Measurements from ENCODE around the gene MAGI1. TPM values are rescaled to one million over a fixed set of nuclear protein-coding genes. Genes with fewer than 3 reads are reported as not detected.

The MAGI1 gene
- total RNA-seq, 1 experiment from 2014 or later = 58.2 TPM

DNA sequence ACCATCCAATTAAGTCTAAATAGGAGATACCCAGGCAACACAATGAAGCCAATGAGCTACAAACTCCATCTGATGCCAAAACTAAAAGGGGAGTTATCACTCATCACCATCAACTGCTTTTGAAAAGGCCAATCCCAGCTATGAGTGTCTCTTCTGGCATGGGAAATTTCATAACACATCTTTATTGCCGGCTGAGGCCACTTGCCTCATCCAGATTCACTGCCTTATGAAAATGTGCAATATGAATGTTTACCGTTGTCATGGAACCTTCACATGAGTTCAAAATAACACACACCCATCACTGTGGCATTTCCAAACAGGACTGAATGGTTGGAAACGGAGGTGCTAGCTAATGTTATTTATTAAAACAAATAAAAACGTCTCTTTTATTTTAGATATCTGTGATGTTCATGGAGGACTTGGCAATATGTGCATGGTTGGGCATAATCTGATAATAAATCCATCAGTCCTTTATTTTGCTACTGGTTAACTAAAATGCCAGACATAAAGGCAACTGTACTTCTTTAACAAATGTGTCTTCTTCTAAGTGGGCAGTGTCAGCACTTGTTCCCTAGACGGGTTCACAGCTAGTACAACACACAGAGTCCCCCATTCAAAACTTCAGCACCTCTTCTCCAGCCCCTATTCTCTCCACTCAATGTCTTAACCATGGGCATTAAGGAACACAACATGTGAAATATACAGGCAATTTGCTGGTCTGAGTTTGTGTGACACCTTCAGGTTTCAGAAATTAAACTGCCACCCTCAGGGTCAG, 143.9 kb downstream of the MAGI1 start (continued):
- TF ChIP-seq ARID4B (CRISPR knock-in tag; IDR thresholded peaks at IDR 0.05; ENCODE audit: borderline replicate concordance) (no peak), SP1 (CRISPR knock-in tag; conservative IDR thresholded peaks at IDR 0.05) (no peak), TEAD1 (CRISPR knock-in tag; IDR thresholded peaks at IDR 0.05) (no peak), E2F1 (CRISPR knock-in tag; IDR thresholded peaks at IDR 0.05) (no peak), NR2C2 (CRISPR knock-in tag; IDR thresholded peaks at IDR 0.05) (no peak), ZNF138 (CRISPR knock-in tag; conservative IDR thresholded peaks at IDR 0.05) (no peak)

DNA sequence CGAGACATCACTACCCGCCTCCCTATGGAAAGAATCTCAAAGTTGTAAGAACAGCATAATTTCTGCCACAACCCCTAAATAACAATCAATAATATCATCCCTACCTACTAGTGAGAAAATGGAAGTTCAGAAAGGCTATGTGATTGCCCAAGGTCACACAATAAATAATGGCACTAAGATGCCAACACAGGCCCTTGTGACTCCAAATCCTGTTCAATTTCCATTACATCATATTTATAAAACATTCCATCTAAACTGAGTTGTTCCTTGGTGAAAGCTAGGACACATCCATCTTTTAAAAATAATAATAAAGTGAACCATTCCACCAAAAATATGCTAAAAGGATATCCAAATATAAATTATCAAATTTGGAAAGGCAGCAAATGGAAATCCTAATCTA, 144.6 kb downstream of the MAGI1 start:
- H3K27ac Mint-ChIP-seq = no peak overlapping the region
- no peaks in the 10 kb centered on the region for H3K36me3 Mint-ChIP-seq
- H3K4me3 Mint-ChIP-seq = no peak overlapping the region
- TF ChIP-seq TP53 (CRISPR knock-in tag; IDR thresholded peaks at IDR 0.05) (no peak), PRRX2 (CRISPR knock-in tag; IDR thresholded peaks at IDR 0.05) (no peak)
- TF ChIP-seq, protein P1, sequence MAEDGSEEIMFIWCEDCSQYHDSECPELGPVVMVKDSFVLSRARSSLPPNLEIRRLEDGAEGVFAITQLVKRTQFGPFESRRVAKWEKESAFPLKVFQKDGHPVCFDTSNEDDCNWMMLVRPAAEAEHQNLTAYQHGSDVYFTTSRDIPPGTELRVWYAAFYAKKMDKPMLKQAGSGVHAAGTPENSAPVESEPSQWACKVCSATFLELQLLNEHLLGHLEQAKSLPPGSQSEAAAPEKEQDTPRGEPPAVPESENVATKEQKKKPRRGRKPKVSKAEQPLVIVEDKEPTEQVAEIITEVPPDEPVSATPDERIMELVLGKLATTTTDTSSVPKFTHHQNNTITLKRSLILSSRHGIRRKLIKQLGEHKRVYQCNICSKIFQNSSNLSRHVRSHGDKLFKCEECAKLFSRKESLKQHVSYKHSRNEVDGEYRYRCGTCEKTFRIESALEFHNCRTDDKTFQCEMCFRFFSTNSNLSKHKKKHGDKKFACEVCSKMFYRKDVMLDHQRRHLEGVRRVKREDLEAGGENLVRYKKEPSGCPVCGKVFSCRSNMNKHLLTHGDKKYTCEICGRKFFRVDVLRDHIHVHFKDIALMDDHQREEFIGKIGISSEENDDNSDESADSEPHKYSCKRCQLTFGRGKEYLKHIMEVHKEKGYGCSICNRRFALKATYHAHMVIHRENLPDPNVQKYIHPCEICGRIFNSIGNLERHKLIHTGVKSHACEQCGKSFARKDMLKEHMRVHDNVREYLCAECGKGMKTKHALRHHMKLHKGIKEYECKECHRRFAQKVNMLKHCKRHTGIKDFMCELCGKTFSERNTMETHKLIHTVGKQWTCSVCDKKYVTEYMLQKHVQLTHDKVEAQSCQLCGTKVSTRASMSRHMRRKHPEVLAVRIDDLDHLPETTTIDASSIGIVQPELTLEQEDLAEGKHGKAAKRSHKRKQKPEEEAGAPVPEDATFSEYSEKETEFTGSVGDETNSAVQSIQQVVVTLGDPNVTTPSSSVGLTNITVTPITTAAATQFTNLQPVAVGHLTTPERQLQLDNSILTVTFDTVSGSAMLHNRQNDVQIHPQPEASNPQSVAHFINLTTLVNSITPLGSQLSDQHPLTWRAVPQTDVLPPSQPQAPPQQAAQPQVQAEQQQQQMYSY (CRISPR knock-in tag; IDR thresholded peaks at IDR 0.05) = no peak
- TF ChIP-seq, protein P2, sequence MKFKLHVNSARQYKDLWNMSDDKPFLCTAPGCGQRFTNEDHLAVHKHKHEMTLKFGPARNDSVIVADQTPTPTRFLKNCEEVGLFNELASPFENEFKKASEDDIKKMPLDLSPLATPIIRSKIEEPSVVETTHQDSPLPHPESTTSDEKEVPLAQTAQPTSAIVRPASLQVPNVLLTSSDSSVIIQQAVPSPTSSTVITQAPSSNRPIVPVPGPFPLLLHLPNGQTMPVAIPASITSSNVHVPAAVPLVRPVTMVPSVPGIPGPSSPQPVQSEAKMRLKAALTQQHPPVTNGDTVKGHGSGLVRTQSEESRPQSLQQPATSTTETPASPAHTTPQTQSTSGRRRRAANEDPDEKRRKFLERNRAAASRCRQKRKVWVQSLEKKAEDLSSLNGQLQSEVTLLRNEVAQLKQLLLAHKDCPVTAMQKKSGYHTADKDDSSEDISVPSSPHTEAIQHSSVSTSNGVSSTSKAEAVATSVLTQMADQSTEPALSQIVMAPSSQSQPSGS (CRISPR knock-in tag; IDR thresholded peaks at IDR 0.05; ENCODE audit: borderline replicate concordance, low read depth) = no peak
- ChIA-PET CTCF (no interaction called here), POLR2A (interaction anchor here (0.6 kb wide), 1 partner anchor 18 kb away, joined by 3 read pairs; no protein-coding TSS in a partner anchor)
- no peaks in the 10 kb centered on the region for H3K27me3 Mint-ChIP-seq (ENCODE audit: low read depth)
- peaks cover 5% of the 10 kb centered on the region; the same call in 1 of the 2 replicates for H3K9me3 Mint-ChIP-seq
- DNase-seq (ENCODE audit: low spot score) (no peak), ATAC-seq (no peak)
- peaks cover 64% of the 10 kb centered on the region for H3K4me1 Mint-ChIP-seq

GRCh38 chr3:65893631-65894030, 145.1 kb downstream of the MAGI1 start:
- peaks cover 66% of the 10 kb centered on the region for H3K4me1 Mint-ChIP-seq
- no peak overlapping the region for H3K4me3 Mint-ChIP-seq
- POLR2A ChIA-PET = interaction anchor here (0.6 kb wide), 1 partner anchor 18 kb away, joined by 3 read pairs; no protein-coding TSS in a partner anchor
- CTCF ChIA-PET = no interaction called here
- H3K27me3 Mint-ChIP-seq (ENCODE audit: low read depth) = no peaks in the 10 kb centered on the region
- peaks cover 5% of the 10 kb centered on the region; the same call in 1 of the 2 replicates for H3K9me3 Mint-ChIP-seq
- no peak for ATAC-seq
- no peaks in the 10 kb centered on the region for H3K36me3 Mint-ChIP-seq
- peak overlapping the region; percentile 33; the same call in 1 of the 2 replicates for H3K27ac Mint-ChIP-seq
- DNase-seq (ENCODE audit: low spot score) = no peak
- TF ChIP-seq CREB1 (CRISPR knock-in tag; IDR thresholded peaks at IDR 0.05) (no peak), ZNF219 (CRISPR knock-in tag; IDR thresholded peaks at IDR 0.05; ENCODE audit: borderline replicate concordance) (no peak), SMAD3 (CRISPR knock-in tag; IDR thresholded peaks at IDR 0.05; ENCODE audit: borderline replicate concordance) (no peak), TEAD1 (CRISPR knock-in tag; IDR thresholded peaks at IDR 0.05) (no peak), IRF1 (CRISPR knock-in tag; IDR thresholded peaks at IDR 0.05) (no peak), ZNF671 (CRISPR knock-in tag; IDR thresholded peaks at IDR 0.05) (no peak), ESRRA (CRISPR knock-in tag; IDR thresholded peaks at IDR 0.05; ENCODE audit: borderline replicate concordance) (no peak), MLX (CRISPR knock-in tag; IDR thresholded peaks at IDR 0.05) (no peak), SOX15 (CRISPR knock-in tag; IDR thresholded peaks at IDR 0.05) (no peak), NFATC4 (CRISPR knock-in tag; IDR thresholded peaks at IDR 0.05) (no peak)
- TF ChIP-seq, protein P3, sequence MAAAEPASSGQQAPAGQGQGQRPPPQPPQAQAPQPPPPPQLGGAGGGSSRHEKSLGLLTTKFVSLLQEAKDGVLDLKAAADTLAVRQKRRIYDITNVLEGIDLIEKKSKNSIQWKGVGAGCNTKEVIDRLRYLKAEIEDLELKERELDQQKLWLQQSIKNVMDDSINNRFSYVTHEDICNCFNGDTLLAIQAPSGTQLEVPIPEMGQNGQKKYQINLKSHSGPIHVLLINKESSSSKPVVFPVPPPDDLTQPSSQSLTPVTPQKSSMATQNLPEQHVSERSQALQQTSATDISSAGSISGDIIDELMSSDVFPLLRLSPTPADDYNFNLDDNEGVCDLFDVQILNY (CRISPR knock-in tag; IDR thresholded peaks at IDR 0.05) = no peak

All from WTC11 (cell line).